NT2/D1 (cell line): ENCODE results near the gene RASA1.

Experiments used
- SUZ12 ChIP-seq: IDR thresholded peaks from 2 replicates; pipeline ENCODE4 v1.6.1; 2011; ENCODE audit not compliant: insufficient read length, insufficient read depth; ENCODE audit errors: extremely low read depth
- ZNF274 ChIP-seq: IDR thresholded peaks from 2 replicates; pipeline ENCODE4 v1.6.1; 2011; ENCODE audit warnings: mild to moderate bottlenecking, low read depth, low read length

DNA sequence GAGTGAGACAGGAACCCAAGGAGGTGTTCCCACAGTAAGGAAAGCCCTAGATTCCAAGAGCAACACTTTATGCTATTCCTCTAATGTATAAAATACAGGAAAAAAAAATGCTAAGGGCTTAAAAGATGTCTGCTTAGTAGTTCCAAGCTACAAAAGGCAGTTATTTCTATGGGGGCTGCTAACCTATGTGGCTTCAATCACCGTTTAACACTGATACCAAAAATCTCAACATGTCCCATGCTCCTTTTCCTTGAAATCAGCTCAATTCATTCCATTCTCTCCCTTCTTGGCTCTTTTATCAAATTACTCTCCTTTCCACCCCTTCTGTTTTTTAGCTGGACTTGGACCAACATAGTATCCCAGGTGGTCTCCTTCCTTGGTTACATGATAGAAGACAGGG is 124.5 kb downstream of the RASA1 start:
- no peak for TF ChIP-seq ZNF274
- TF ChIP-seq SUZ12 = no peak
